Uterus (tissue), 4 donors: ENCODE measurements around the gene ITIH2. TPM values are rescaled to one million over a fixed set of nuclear protein-coding genes. Genes with fewer than 3 reads are reported as not detected.

ENCODE experiments used
- DNase-seq, 2 donors: peaks; one replicate each; pipeline ENCODE4 v3.0.0-alpha.2; 2019 to 2020
- H3K27ac ChIP-seq, 2 donors: fragments of 200-600 bp; sonication (generic); 1 replicate in 1 of 2; 2 replicates in 1 of 2; pipeline ENCODE4 v1.5.1; 2016 to 2018
- H3K27me3 ChIP-seq, 2 donors: fragments of 200-600 bp; sonication (generic); one replicate each; pipeline ENCODE4 v1.5.1; 2018 to 2019; ENCODE audit warnings: control low read depth in 1 of 2
- H3K36me3 ChIP-seq, 2 donors: fragments of 200-600 bp; sonication (generic); one replicate each; pipeline ENCODE4 v1.5.1; 2019; ENCODE audit warnings: control low read depth in 1 of 2
- H3K4me1 ChIP-seq, 2 donors: fragments of 200-600 bp; sonication (generic); one replicate each; pipeline ENCODE4 v1.5.1; 2018 to 2019; ENCODE audit warnings: control low read depth in 1 of 2
- H3K4me3 ChIP-seq, 2 donors: fragments of 200-600 bp; sonication (generic); 1 replicate in 1 of 2; 2 replicates in 1 of 2; pipeline ENCODE4 v1.5.1; 2018 to 2019; ENCODE audit warnings: mild to moderate bottlenecking in 1 of 2
- H3K9me3 ChIP-seq, 2 donors: fragments of 200-600 bp; sonication (generic); one replicate each; pipeline ENCODE4 v1.5.1; 2019; ENCODE audit warnings: control low read depth in 1 of 2
- CTCF ChIP-seq, 4 experiments: fragments of 200-600 bp in 2 of 4; fragments of 450-650 bp in 2 of 4; sonication (generic) in 2 of 4; IDR thresholded peaks; one replicate each; pipeline ENCODE4 v1.5.1; 2016 to 2019; ENCODE audit warnings: antibody characterized with exemption in 4 of 4, mild to moderate bottlenecking in 2 of 4, moderate library complexity in 1 of 4
- POLR2A ChIP-seq, 2 donors: fragments of 450-650 bp; IDR thresholded peaks; one replicate each; pipeline ENCODE4 v1.6.1; 2016; ENCODE audit warnings: antibody characterized with exemption in 2 of 2, mild to moderate bottlenecking in 1 of 2, moderate library complexity in 1 of 2
- intact Hi-C: fragments of 100-400 bp; cut with DNase I; formaldehyde crosslinking; loops from one replicate; pipeline ENCODE4 v1.15.1; 2023; ENCODE audit warnings: low total_unique reads
- total RNA-seq, 4 donors: library from RNA; depleted of rRNA in 3 of 4; stranded (reverse); fragments of >200 nt in 3 of 4; gene quantifications; one replicate each; pipeline versions ENCODE4 v1.1.0 to v1.2.4, GENCODE V29; 2014 to 2023
- donor health status: DM: yes; HTN: yes; CAD: no.

ITIH2 gene
- total RNA-seq, 4 donors from 2014 or later = 0.21 TPM; not detected in 3

- intact Hi-C loops = no loop called here
- no peak for DNase-seq
- TF ChIP-seq CTCF (IDR thresholded peaks at IDR 0.05) (no peak), POLR2A (IDR thresholded peaks at IDR 0.05) (no peak)
- H3K27me3 ChIP-seq = no peaks in the 10 kb centered on the region
- H3K36me3 ChIP-seq = no peaks in the 10 kb centered on the region
- no peaks in the 10 kb centered on the region for H3K9me3 ChIP-seq
- peaks cover 0 to 6% of the 10 kb centered on the region in 2 donors for H3K4me1 ChIP-seq
- no peak overlapping the region for H3K27ac ChIP-seq
- no peak overlapping the region for H3K4me3 ChIP-seq
These were observed 83.3 kb downstream of the ITIH2 start for GRCh38 chr10:7786430-7786829.

GRCh38 chr10:7787150-7787856 lies 84.2 kb downstream of the ITIH2 start:
- H3K27me3 ChIP-seq = no peaks in the 10 kb centered on the region
- no peak for TF ChIP-seq CTCF (IDR thresholded peaks at IDR 0.05)
- H3K36me3 ChIP-seq = no peaks in the 10 kb centered on the region
- peak overlapping the region; percentile 72 to 81 for H3K27ac ChIP-seq
- H3K9me3 ChIP-seq = no peaks in the 10 kb centered on the region
- peaks cover 0 to 6% of the 10 kb centered on the region in 2 donors for H3K4me1 ChIP-seq
- intact Hi-C loops = no loop called here
- peak overlapping the region; percentile 83 to 85 for H3K4me3 ChIP-seq
- no peak for DNase-seq

GRCh38 chr10:7787857-7788638 lies 84.9 kb downstream of the ITIH2 start, which contains the start of the genes ATP5F1C and KIN:
Gene ATP5F1C, plus strand, starts transcription at chr10:7788177. Its CDS starts 31 bp downstream, at chr10:7788208.
Gene KIN, minus strand, starts transcription at chr10:7787993. Its CDS starts 60 bp downstream, at chr10:7787933.
- peak; percentile 98 for DNase-seq
- no peaks in the 10 kb centered on the region for H3K27me3 ChIP-seq
- H3K36me3 ChIP-seq = no peaks in the 10 kb centered on the region
- intact Hi-C loops = no loop called here
- H3K4me1 ChIP-seq = peaks cover 0 to 6% of the 10 kb centered on the region in 2 donors
- H3K4me3 ChIP-seq = peak within 1 kb of the TSS; percentile 83 to 85
- peak within 1 kb of the TSS; percentile 81 to 84 for H3K27ac ChIP-seq
- H3K9me3 ChIP-seq = no peaks in the 10 kb centered on the region
- TF ChIP-seq CTCF (IDR thresholded peaks at IDR 0.05) (no peak), POLR2A (IDR thresholded peaks at IDR 0.05) (peak; percentile 43 to 74)

- peak overlapping the region; percentile 83 to 85 for H3K4me3 ChIP-seq
- no peak for DNase-seq
- peak overlapping the region; percentile 81 to 84 for H3K27ac ChIP-seq
- TF ChIP-seq POLR2A (IDR thresholded peaks at IDR 0.05) (no peak), CTCF (IDR thresholded peaks at IDR 0.05) (no peak)
- intact Hi-C loops = no loop called here
- H3K4me1 ChIP-seq = peaks cover 0 to 6% of the 10 kb centered on the region in 2 donors
- H3K9me3 ChIP-seq = no peaks in the 10 kb centered on the region
- no peaks in the 10 kb centered on the region for H3K27me3 ChIP-seq
- no peaks in the 10 kb centered on the region for H3K36me3 ChIP-seq
These were observed 85.6 kb downstream of the ITIH2 start for GRCh38 chr10:7788639-7789286.
